ENCODE results near the gene TUBGCP2.
"Not testable (repeated sequence)": the region's sequence is repeated elsewhere in the genome, so short reads cannot be mapped to it uniquely, and the experiment has no call there.

The TUBGCP2 gene

DNA sequence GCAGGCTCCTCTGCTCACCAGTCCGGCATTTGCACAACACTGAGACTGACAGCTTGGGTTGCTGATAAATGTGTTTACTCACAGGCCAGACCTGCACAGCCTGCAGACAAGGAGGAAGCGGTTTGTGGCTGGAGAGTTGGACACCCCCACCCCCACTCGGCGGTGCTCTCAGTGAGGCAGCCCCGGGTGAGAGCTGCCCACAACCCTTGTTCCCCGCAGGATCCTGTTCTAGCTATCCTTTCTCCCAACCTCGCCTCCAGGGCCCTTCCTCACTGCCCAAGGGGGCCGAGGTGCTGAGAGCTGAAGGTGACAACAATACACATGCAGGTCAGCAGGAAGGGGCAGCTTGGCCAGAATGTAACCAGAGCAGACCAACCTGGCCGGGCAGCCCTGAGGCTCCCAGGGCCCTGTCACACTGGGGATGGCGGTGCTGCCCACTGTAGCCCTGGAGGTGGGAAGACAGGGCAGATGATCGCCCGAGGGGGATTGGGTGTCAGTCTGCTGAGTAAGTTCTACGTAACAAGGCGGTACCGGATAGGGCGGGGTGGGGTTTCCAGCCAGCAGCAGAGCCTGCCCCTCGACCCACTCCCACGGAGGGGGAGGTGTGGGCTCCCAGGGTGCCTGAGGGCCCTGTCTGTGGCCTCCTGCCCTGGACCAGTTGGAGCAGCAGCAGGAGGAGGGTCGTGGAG, 30.0 kb downstream of the TUBGCP2 start:
- peak; percentile 54 for DNase-seq (ENCODE audit: low spot score)

DNA sequence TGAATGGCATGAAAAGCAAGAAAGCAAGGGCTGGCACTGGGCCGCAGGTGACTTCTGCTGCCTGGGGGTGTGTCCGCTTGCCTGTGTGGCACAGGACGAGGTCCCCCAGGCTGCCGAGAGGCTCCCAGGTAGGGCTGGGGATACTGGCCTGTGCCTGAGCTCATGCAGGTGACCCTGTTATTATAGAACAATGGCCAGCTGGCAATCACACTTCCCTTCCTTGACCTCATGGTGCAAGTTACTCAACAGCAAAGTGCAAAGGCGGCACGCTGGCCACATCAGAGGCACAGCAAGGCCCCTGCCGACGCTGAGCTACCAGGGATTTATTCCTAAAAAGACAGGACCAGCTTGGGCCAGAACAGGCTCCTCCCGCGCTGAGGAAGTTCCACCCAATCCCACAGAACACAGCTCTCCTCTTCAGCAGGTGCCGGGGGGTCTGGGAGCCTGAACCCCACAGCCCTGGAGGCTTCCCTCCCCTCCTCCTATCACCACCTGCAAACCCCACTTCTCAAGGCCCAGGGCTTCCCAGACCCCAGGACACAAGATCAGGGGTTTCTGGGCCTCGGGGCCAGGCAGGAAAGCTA, 30.6 kb downstream of the TUBGCP2 start:
- no peak for DNase-seq (ENCODE audit: low spot score)

DNA sequence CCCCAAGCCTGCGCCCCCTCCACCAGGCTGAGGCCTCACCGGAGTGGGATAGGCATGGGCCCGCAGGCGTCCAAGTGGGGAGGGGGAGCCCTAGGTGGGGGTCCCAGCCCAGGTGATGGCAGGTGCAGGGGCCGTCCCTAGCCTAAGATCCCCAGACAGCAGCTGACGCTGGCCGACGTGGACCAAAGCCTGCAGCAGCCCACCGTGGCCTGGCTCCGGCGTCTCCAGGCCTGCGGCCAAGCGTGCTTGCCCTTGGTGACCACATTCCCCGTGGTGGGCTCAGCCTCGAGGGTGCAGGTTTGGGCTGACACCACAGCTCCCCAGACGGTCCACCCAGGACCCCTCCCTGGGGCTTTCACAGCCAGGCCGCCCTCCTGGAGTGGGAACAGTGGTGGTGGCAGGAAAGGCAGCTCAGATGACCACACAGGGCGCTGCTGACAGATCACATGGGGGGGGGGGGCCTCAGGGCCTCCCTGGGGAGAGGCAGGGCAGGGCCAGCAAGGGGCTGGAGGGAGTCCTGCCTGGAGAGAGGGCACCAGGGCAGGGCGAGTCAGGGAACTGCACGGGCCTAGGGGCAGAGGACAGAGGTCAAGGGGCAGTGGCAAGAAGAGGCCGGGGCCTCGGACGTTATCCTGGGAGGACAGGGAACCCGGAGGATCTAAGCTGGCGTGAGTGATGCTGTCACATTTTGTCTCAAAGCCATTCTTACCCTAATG, 31.2 kb downstream of the TUBGCP2 start:
- no peak for DNase-seq (ENCODE audit: low spot score)

DNA sequence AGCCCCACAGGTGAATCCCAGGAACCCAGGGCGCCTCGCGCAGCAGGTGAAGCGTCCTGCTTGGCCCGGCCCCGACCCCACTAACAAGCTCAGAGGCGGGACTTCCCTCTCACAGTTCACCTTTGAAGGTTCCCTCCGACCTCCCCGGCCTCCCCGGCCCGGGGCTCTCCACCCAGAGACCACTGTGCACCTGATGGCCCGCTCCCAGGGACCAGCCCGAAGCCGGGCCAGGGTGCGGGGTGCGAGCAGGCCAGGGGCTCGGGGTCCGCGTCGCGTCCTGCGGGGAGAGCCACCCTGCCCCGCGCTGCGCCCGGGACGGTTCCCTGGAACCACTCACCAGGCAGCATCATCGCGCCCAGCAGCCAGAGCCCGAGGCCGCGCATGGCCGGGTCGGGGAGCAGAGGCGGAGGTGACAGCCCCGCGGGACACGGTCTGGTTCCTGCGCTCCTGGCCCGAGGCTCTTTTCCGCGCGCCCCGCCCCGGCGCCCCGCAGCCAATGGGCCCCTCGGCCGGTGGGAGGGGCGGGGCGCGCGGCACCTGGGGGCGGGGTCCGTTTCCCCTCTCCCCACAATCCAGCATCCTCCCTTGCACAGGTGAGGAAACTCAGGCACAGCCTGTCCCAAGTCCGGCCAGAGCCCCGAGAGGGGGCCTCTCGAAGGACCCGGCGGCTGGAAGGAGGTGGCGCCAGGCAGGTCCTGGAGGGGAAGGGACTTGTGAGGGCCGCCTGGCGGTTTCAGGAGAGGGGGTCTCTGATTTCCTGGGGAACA, 32.1 kb downstream of the TUBGCP2 start, which contains the start of gene ADAM8:
Gene ADAM8 (minus strand): TSS at position 434 of the 767 bp plus-strand sequence. CDS start 51 bp downstream, at position 383.
- peak; percentile 69 for DNase-seq (ENCODE audit: low spot score)

DNA sequence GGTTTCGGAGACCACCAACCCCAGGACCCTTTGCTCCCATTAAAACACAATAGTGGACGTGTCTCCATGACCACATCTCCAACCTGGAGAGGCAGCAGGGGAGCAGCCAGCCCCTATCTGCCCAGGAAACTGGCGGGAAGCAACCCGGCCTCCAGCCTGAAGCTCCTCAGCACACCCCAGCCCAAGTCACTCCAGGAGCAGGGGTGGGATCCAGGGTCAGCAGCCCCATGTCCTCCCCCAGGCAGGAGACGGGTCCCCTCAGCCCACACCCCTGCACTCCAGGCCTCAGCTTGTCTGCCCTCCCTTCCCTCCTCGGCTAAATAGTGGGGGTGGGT, 32.6 kb downstream of the TUBGCP2 start:
- DNase-seq (ENCODE audit: low spot score), result no peak

DNA sequence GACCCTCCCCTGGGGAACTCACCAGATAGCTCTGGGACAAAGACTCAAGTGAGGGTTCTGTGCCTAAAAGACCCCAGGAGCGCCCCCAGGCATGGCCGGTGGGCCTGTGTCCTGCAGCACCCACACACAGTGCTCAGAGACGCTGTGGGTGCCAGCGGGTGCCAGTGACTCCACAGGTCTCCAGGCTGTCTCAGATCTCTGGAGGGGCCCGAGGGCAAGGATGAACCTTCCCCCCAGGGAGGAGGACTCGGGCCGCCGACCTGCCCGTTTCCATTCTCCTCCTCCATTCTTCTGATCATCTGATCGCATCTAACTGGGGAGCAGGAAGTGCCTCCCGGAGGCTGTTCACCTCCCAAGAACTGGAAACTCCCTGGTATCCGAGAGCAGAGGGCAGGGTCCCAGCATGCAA, 33.0 kb downstream of the TUBGCP2 start:
- no peak for DNase-seq (ENCODE audit: low spot score)

DNA sequence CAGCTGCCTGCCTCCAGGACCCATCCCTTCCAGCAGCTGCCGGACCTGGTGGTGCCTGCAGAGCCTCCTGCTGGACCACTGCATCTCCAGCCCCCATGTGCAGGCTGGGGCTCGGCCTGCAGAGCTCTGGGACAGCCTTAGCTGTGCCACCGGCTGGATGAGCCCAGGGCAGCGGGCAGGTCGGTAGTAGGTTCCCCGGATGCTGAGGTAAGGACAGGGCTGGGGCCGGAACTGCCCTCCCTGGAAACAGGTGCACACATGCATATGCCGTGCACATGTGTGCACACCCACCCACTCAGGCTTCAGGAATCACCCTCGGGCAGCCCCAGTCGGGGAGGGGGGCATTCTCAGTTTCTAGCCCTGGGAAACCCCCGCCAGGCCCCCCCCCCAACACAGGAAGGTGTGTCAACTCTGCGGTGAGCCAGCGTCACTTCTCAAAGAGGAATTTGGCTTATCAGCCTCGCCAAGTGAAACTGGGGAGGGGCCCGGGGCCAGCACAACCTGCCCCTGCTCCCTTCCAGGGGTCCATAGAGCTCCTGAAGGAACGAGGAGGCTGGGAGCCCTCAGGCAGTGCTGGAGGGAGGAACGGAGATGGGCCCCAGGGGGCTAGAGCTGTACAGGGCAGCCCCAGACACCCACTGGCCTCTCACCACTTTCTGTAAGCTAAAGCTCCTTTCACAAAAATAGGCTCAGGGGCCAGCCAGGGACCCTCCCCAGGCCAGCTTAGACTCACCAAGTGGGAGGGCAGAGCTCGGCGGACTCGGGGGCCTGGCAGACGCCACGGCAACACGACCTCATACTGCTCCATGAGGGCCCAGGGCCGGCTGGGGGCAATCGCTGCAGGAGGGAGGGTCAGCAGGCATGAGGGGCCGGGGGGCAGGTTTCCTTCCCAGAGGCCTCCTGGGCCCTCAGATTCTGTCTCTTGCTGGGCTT, 33.7 kb downstream of the TUBGCP2 start:
- DNase-seq (ENCODE audit: low spot score), result no peak

DNA sequence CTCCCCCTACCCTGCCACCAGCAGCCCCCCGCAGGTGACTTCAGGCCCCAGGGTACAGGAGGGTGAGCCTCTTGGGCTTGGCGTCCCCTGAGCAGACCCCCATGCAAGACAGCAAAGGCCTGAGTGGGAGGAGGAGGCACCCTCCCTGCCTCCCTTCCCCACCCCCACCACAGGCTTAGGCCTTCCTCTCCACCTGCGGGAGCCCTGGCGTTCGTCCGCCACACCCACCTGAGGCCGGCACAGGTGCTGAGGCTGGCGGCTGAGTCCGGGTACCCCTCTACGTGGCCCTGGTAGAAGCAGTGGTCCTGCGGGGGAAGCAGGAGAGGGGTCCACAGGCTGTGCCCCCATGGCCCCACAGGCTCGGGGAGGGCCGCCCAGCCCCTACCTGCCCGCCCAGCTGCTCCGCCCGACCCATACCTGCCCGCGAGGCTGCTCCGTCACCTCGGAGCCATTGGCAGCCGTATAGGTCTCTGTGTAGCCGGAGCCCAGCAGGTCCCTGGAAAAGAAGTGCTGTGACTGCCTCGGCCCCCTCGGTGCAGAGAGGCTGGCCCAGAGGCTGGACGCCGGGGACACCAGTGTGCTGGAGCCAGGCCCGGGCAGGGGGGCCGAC, 35.0 kb downstream of the TUBGCP2 start:
- DNase-seq (ENCODE audit: low spot score), result no peak

DNA sequence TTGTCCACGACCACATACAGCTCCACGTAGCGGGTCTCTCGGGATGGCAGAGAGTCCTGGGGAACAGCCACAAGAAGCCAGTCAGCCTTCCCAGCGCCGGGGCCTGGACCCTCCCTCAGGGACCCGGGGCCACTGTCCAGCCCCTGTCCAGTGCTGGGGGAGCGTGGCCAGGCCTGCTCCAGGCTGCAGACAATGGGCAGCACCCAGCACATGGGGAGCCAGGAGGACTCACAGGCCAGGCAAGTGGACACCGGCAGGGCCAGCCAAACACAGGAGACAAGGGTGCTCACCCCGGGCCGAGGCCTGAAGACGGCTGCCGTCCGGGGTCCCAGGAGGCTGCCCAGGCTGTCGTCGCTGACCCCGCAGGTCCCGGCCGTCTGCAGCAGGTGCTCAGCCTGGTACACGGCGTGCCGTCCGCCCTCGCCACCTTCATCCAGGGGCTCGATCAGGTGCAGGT, 35.7 kb downstream of the TUBGCP2 start:
- no peak for DNase-seq (ENCODE audit: low spot score)

DNA sequence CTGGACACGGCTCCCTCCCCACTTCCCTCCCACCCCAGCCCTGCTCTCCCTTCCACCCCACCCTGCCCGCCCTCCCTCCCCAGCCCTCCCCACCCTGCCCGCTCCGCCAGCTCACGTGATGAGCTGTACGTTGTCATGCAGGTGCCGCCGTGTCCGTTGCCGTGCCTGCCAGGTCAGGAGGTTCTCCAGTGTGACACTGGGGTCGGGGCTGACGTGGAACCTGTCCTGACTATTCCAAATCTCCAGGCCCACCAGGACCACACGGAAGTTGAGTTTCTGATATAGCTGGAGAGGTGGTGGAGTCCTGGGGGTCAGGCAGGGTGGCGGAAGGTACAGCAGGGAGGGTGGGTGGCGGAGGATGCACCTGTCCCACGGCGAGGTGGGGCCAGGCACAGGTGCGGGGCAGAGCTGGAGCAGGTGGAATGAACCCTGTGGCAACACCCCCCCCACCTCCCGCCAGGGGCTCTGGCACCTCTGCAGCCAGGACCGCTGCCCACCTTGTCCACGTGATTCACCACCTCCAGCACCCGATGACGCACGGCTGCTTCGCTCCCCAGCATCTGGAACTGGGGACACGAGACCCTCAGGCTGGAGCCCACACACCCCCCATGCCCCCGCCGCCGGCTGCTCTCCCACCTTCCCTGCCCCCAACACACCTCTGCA, 36.2 kb downstream of the TUBGCP2 start:
- DNase-seq (ENCODE audit: low spot score), result no peak

DNA sequence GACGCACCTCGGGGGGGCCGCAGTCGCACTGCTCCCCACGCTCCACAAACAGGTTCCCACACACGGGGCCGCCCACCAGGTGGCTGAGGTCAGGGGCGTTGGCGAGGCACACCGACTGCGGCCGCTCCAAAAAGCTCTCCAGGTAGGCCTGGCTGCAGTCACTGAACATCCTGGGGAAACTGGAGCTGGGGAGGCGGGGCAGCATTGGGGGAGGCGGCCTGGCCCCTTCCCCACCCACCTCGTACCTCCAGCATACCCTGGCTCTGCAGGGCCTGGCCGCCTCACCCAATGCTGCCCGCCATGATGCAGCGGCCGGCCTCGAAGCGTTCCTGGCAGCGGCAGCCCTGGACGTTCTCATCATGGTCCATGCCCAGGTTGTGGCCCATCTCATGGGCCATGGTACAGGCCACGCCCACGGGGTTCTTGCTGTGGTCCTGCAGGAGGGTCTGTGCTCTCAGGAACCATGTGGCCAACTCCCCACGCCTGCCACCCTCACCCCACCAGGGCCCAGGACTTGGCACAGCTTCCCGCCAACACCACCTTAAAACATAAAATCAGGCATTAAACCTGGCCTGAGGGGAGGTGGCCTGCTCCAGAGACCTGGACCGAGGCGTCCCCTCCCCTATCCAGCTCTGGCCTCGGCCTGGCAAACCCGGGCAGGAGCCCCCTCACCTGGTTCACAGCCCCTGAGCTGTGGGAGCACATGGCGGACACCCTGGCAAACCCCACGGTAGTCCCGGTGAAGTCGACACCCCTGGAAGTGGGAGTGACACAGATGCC, 37.0 kb downstream of the TUBGCP2 start:
- no peak for DNase-seq (ENCODE audit: low spot score)

DNA sequence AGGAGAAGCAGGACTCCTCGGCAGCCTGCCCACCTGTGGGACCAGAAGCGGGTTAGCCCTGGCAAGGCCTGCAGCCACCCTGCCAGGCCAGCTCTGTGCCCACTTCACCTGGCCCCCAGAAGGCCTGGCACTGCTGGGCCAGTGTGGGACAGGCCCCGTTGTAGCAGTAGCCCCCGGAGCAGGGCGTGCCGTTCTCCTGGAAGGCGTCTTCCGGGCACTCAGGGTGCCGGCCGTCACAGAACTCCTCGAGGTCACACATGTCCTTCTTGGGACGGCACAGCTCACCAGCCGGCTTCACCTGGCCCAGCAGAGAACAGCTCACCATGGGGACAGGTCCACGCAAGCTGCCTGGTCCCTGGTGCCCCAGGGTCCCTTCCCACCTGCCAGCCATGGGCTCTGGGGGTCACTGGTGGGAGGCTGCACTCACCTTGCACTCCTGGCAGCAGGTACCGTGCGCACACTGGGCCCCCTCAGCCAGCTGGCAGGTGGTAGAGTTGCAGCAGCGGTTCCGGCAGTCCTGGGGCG, 37.8 kb downstream of the TUBGCP2 start:
- DNase-seq (ENCODE audit: low spot score), result no peak

DNA sequence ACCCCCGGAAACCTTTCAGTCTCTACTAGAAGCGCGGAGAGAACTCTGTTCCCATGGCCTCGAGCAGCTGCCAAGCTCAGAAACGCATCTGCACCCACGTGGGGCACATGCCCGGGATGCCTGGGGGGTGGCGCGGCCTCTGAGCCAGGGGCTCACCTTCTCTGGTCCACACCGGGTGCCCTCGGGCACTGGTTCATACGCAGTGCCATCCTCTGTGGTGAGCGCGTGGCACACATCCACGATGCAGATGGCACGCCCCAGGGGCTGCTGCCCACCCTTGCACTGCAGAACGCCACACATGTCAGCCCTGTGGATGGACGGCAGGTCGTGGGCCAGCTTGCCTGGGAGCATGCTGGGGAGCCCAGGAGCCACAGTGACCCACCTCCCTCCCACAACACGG, 38.5 kb downstream of the TUBGCP2 start:
- no peak for DNase-seq (ENCODE audit: low spot score)

DNA sequence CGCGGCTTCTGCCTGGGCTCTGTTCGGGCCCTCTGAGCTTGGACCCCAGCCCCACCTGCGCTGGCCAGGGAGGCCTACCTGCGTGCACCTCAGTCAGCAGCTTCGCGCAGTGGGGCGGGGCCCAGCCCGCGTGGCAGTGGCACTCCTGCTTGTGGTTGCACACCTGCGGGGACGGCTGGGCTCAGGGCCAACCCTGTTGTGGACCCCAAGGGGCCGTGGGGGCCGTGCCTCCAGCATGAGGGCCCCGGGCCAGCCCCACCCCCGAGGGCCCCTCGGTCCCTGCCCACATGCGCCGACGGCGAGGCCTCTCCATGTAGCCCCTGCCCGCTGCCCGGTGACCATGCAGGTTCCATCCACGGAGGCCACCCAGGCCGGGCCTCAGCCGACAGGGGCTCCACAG, 39.3 kb downstream of the TUBGCP2 start:
- DNase-seq (ENCODE audit: low spot score), result no peak

DNA sequence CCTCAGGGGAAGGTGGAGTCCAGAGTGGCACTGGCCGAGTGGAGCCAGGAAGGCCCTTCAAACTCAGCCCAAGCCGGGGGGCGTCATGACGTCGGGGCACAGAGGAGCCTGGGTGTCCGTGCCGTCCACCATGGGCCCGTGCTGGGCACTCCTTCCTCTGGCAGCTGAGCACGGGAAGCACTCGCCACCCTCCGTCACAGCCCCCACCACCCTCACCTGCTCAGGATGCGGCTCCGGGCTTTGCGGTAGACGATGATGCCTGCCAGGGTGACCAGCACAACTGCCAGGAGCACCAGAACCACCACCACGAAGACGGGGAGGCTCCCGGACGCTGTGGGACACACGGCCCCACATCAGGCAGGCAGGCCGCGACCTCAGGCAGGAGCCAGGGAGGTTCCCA, 40.1 kb downstream of the TUBGCP2 start:
- DNase-seq (ENCODE audit: low spot score), result no peak

DNA sequence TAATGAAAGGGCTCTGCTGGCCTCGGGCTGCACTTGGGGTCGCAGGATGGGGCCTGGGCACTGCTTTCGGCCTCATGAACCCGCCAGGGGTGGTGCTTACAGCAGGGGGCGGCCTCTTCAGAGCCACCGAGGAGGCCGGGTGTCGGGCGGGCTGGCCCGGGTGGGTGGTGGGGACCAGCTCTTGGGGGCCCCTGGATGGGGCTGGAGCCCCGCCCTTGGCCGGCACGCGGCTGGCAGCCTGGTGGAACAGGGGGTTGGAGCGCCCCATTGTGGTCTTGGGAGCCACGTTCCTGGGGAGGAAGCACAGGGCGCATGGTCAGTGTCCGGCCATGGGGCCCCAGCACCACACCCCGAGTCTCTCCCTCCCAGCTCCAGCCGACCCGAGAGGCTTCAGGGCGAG, 40.8 kb downstream of the TUBGCP2 start:
- DNase-seq (ENCODE audit: low spot score), result no peak

DNA sequence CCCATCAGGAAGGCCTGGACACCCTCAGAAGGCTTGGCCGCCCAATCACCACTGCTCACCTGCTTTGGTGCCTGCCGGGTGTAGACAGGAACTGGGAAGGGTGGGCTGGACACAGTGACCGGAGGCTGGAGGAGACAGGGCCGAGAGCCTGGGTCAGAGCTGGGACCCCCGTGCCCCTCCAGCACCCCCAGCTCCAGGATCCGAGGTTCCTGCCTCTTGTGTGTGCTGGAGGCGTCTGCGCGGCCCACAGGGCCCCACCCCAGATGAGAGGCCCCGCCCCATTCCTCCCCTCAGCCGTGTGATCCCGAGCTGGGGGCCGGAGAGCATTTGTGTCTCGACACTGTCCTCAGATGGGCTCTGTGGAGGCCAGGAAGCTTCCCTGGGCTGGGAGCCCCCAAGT, 41.4 kb downstream of the TUBGCP2 start:
- no peak for DNase-seq (ENCODE audit: low spot score)

DNA sequence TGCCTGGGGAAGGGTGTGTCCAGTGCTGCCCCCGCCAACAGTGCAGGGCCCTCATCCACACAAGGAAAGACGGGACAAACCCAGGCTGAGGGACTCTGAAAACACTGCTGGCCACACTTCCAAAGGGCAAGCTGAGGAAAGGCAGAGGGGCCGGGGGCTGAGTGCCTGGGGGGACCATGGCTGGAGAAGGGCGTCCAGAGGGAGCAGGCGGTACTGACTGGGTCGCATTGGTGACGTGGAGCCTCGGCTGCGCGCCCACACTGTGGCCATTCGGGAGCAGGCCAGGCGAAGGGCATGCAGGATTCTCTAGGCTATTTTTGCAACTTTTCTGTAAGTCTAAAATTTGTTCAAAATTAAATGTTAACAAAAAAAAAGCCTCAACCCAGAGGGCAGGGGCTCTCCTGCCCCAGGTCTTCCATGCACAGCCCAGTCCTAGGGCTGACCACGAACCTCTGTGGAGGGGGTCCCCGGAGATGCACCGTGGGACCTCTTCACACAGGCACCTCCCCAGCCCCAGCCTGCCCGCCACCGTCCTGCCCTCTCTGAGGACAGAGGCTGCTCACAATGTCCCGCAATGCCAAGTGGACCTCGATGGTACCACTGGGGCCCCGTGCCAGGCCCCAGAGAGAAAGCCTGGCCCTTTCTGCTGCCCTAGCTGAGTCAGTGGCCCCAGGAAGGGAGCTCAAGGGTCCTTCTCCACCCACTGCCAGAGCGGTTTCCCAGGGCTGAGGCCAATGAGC, 42.4 kb downstream of the TUBGCP2 start:
- no peak for DNase-seq (ENCODE audit: low spot score)

DNA sequence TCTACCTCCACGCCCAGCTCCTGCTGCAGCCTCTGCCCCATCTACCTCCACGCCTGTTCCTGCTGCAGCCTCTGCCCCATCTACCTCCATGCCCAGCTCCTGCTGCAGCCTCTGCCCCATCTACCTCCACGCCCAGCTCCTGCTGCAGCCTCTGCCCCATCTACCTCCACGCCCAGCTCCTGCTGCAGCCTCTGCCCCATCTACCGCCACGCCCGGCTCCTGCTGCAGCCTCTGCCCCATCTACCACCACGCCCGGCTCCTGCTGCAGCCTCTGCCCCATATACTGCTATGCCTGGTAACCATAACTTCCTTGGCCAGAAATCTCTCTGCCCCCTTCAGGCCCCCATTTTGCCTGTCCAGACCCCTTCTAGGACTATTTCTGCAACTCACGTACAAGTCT, 43.6 kb downstream of the TUBGCP2 start:
- not testable (repeated sequence) for DNase-seq (ENCODE audit: low spot score)
